Liver (tissue), 9 donors: ENCODE measurements around the gene NCK2. TPM values are rescaled to one million over a fixed set of nuclear protein-coding genes. Genes with fewer than 3 reads are reported as not detected.

Source experiments
- DNase-seq: peaks from one replicate; pipeline ENCODE4 v3.0.0-alpha.2; 2017; ENCODE audit warnings: low spot score
- H3K27ac ChIP-seq, 2 donors: one replicate each; pipeline ENCODE4 v1.7.0; 2013; ENCODE audit warnings: inconsistent platforms in 2 of 2, low read length in 2 of 2, control low read depth in 1 of 2, low read depth in 1 of 2, mild to moderate bottlenecking in 1 of 2
- H3K27me3 ChIP-seq, 4 donors: one replicate each; pipeline versions ENCODE4 v1.6.1 to v1.7.0; 2013; ENCODE audit warnings: low read length in 3 of 4, inconsistent platforms in 1 of 4, mild to moderate bottlenecking in 1 of 4, moderate library complexity in 1 of 4; ENCODE audit not compliant: control insufficient read depth in 4 of 4, insufficient read depth in 4 of 4
- H3K36me3 ChIP-seq, 4 donors: one replicate each; pipeline versions ENCODE4 v1.6.1 to v1.7.0; 2013; ENCODE audit warnings: low read length in 3 of 4, mild to moderate bottlenecking in 3 of 4, low read depth in 1 of 4, moderate library complexity in 1 of 4; ENCODE audit not compliant: control insufficient read depth in 4 of 4, insufficient read depth in 3 of 4
- H3K4me1 ChIP-seq, 4 donors: one replicate each; pipeline versions ENCODE4 v1.6.1 to v1.7.0; 2013; ENCODE audit warnings: low read length in 3 of 4, mild to moderate bottlenecking in 3 of 4, moderate library complexity in 1 of 4; ENCODE audit not compliant: control insufficient read depth in 4 of 4, insufficient read depth in 4 of 4
- H3K4me3 ChIP-seq, 3 donors: one replicate each; pipeline versions ENCODE4 v1.6.1 to v1.7.0; 2013; ENCODE audit warnings: low read length in 3 of 3, control low read depth in 1 of 3, low read depth in 1 of 3, mild to moderate bottlenecking in 1 of 3
- H3K9ac ChIP-seq, 2 donors: one replicate each; pipeline ENCODE4 v1.7.0; 2013; ENCODE audit warnings: low read length in 2 of 2, mild to moderate bottlenecking in 2 of 2, moderate library complexity in 2 of 2, control low read depth in 1 of 2, low read depth in 1 of 2
- H3K9me3 ChIP-seq, 4 donors: one replicate each; pipeline versions ENCODE4 v1.6.1 to v1.7.0; 2013; ENCODE audit warnings: low read length in 3 of 4; ENCODE audit not compliant: control insufficient read depth in 4 of 4
- EGR1 ChIP-seq, 2 donors: IDR thresholded peaks; 2 replicates each; pipeline ENCODE4 v1.6.1; 2016 to 2018; ENCODE audit warnings: antibody characterized with exemption in 2 of 2, low read depth in 2 of 2
- FOXA1 ChIP-seq: IDR thresholded peaks from 2 replicates; pipeline ENCODE4 v1.6.1; 2016; ENCODE audit warnings: antibody characterized with exemption
- FOXA2 ChIP-seq: IDR thresholded peaks from 2 replicates; pipeline ENCODE4 v1.6.1; 2016; ENCODE audit warnings: antibody characterized with exemption
- GABPA ChIP-seq, 2 donors: IDR thresholded peaks in 1 of 2; conservative IDR thresholded peaks in 1 of 2; 2 replicates each; pipeline ENCODE4 v1.6.1; 2016; ENCODE audit warnings: antibody characterized with exemption in 2 of 2, mild to moderate bottlenecking in 1 of 2, moderate library complexity in 1 of 2
- HNF4A ChIP-seq, 2 donors: conservative IDR thresholded peaks; 2 replicates each; pipeline ENCODE4 v1.6.1; 2016; ENCODE audit warnings: antibody characterized with exemption in 2 of 2, mild to moderate bottlenecking in 2 of 2
- HNF4G ChIP-seq: IDR thresholded peaks from 2 replicates; pipeline ENCODE4 v1.6.1; 2016; ENCODE audit warnings: antibody characterized with exemption
- JUND ChIP-seq, 2 donors: IDR thresholded peaks; 2 replicates each; pipeline ENCODE4 v1.6.1; 2016; ENCODE audit warnings: antibody characterized with exemption in 2 of 2
- NR2F2 ChIP-seq: IDR thresholded peaks from 2 replicates; pipeline ENCODE4 v1.6.1; 2016; ENCODE audit warnings: antibody characterized with exemption
- RAD21 ChIP-seq, 2 donors: IDR thresholded peaks; 2 replicates each; pipeline ENCODE4 v1.6.1; 2016; ENCODE audit warnings: antibody characterized with exemption in 2 of 2, mild to moderate bottlenecking in 2 of 2
- RXRA ChIP-seq, 2 donors: IDR thresholded peaks; 2 replicates each; pipeline ENCODE4 v1.6.1; 2017 to 2018; ENCODE audit warnings: antibody characterized with exemption in 2 of 2, mild to moderate bottlenecking in 1 of 2
- SP1 ChIP-seq: IDR thresholded peaks from 2 replicates; pipeline ENCODE4 v1.6.1; 2018; ENCODE audit warnings: antibody characterized with exemption, mild to moderate bottlenecking
- TAF1 ChIP-seq: conservative IDR thresholded peaks from 2 replicates; pipeline ENCODE4 v1.6.1; 2016; ENCODE audit warnings: antibody characterized with exemption, mild to moderate bottlenecking
- YY1 ChIP-seq: IDR thresholded peaks from 2 replicates; pipeline ENCODE4 v1.6.1; 2016; ENCODE audit warnings: antibody characterized with exemption, mild to moderate bottlenecking
- WGBS: extraction: QIAGEN DNeasy Blood & Tissue Kit; methylation state at CpG from one replicate; pipeline ENCODE4 v1.1.7; 2013; 5-methylcytosine and 5-hydroxymethylcytosine counted together
- polyA plus RNA-seq, 2 donors: library from polyadenylated mRNA; stranded (reverse) in 1 of 2; unstranded in 1 of 2; fragments of 200-250 nt in 1 of 2; fragments of >200 nt in 1 of 2; fragmentation: Nextera tagmentation in 1 of 2; extraction: Ambion mirVana in 1 of 2; gene quantifications; one replicate each; pipeline versions ENCODE4 v1.2.1 to v1.2.3, GENCODE V29; 2013 to 2015
- total RNA-seq, 2 donors: library from RNA; depleted of rRNA; stranded (reverse); fragments of >200 nt; gene quantifications; one replicate each; pipeline ENCODE4 v1.2.3, GENCODE V29; 2014
- TF ChIP-seq, protein P1 (sequence below): IDR thresholded peaks from 2 replicates; pipeline ENCODE4 v1.6.1; 2016; ENCODE audit warnings: antibody characterized with exemption
- TF ChIP-seq, protein P2 (sequence below): IDR thresholded peaks from 2 replicates; pipeline ENCODE4 v1.6.1; 2016; ENCODE audit warnings: antibody characterized with exemption, mild to moderate bottlenecking
- TF ChIP-seq, protein P3 (sequence below): IDR thresholded peaks from 2 replicates; pipeline ENCODE4 v1.6.1; 2016; ENCODE audit warnings: antibody characterized with exemption
- TF ChIP-seq, protein P4 (sequence below): IDR thresholded peaks from 2 replicates; pipeline ENCODE4 v1.6.1; 2016; ENCODE audit warnings: antibody characterized with exemption
- TF ChIP-seq, protein P5 (sequence below): fragments of 150-350 bp; IDR thresholded peaks from 2 replicates; pipeline ENCODE4 v1.5.1; 2017; ENCODE audit warnings: improper control_type of control experiment, low read depth, low read length; ENCODE audit not compliant: missing input control
- donor health status: healthy.
- donor health status: healthy.
- donor health status: healthy.
- donor health status: healthy.
- donor health status: healthy.

NCK2 gene
- total and polyA plus RNA-seq, 4 donors, result 3.4 to 15.0 (median 10.7) TPM

DNA sequence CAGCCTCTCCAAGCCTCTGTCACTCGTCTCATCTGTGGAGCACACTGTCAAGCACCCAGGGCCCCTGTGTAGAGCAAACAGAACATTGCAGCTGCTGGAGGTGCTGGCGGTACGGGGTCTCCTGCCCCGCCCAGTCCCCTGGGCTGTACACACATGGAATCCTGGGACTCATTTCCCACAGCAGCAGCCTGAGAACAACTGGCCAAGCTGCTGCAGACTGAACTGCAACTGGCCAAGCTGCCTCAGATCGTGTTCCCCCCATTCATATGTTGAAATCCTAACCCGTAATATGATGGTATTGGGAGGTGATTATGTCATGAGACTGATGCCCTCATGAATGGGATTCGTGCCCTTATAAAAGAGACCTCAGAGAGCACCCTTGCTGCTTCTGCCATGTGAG, 130.5 kb downstream of the NCK2 start:
- TF ChIP-seq YY1 (no peak), EGR1 (IDR thresholded peaks at IDR 0.05; ENCODE audit: low read depth in 2 of 2) (no peak), GABPA (IDR thresholded peaks at IDR 0.05 in 1 of 2, conservative IDR thresholded peaks at IDR 0.05 in 1 of 2) (no peak), RXRA (IDR thresholded peaks at IDR 0.05) (no peak), NR2F2 (no peak), RAD21 (IDR thresholded peaks at IDR 0.05) (no peak), SP1 (no peak), JUND (IDR thresholded peaks at IDR 0.05) (no peak), FOXA2 (no peak), TAF1 (no peak), HNF4A (conservative IDR thresholded peaks at IDR 0.05) (no peak)
- TF ChIP-seq, protein P1, sequence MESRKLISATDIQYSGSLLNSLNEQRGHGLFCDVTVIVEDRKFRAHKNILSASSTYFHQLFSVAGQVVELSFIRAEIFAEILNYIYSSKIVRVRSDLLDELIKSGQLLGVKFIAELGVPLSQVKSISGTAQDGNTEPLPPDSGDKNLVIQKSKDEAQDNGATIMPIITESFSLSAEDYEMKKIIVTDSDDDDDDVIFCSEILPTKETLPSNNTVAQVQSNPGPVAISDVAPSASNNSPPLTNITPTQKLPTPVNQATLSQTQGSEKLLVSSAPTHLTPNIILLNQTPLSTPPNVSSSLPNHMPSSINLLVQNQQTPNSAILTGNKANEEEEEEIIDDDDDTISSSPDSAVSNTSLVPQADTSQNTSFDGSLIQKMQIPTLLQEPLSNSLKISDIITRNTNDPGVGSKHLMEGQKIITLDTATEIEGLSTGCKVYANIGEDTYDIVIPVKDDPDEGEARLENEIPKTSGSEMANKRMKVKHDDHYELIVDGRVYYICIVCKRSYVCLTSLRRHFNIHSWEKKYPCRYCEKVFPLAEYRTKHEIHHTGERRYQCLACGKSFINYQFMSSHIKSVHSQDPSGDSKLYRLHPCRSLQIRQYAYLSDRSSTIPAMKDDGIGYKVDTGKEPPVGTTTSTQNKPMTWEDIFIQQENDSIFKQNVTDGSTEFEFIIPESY, result no peak
- TF ChIP-seq, protein P2, sequence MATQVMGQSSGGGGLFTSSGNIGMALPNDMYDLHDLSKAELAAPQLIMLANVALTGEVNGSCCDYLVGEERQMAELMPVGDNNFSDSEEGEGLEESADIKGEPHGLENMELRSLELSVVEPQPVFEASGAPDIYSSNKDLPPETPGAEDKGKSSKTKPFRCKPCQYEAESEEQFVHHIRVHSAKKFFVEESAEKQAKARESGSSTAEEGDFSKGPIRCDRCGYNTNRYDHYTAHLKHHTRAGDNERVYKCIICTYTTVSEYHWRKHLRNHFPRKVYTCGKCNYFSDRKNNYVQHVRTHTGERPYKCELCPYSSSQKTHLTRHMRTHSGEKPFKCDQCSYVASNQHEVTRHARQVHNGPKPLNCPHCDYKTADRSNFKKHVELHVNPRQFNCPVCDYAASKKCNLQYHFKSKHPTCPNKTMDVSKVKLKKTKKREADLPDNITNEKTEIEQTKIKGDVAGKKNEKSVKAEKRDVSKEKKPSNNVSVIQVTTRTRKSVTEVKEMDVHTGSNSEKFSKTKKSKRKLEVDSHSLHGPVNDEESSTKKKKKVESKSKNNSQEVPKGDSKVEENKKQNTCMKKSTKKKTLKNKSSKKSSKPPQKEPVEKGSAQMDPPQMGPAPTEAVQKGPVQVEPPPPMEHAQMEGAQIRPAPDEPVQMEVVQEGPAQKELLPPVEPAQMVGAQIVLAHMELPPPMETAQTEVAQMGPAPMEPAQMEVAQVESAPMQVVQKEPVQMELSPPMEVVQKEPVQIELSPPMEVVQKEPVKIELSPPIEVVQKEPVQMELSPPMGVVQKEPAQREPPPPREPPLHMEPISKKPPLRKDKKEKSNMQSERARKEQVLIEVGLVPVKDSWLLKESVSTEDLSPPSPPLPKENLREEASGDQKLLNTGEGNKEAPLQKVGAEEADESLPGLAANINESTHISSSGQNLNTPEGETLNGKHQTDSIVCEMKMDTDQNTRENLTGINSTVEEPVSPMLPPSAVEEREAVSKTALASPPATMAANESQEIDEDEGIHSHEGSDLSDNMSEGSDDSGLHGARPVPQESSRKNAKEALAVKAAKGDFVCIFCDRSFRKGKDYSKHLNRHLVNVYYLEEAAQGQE, result no peak
- TF ChIP-seq, protein P3, sequence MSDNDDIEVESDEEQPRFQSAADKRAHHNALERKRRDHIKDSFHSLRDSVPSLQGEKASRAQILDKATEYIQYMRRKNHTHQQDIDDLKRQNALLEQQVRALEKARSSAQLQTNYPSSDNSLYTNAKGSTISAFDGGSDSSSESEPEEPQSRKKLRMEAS, result no peak
- TF ChIP-seq, protein P4, sequence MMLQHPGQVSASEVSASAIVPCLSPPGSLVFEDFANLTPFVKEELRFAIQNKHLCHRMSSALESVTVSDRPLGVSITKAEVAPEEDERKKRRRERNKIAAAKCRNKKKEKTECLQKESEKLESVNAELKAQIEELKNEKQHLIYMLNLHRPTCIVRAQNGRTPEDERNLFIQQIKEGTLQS, result no peak
- peaks cover 8 to 33% (median 27%) of the 10 kb centered on the region in 4 donors for H3K4me1 ChIP-seq
- no peak overlapping the region for H3K9ac ChIP-seq
- WGBS, result 93% methylated on average over 7 of the region's 7 CpGs
- peaks cover 0 to 11% (median 1%) of the 10 kb centered on the region in 4 donors for H3K9me3 ChIP-seq
- no peak overlapping the region for H3K4me3 ChIP-seq
- no peaks in the 10 kb centered on the region for H3K36me3 ChIP-seq
- no peaks in the 10 kb centered on the region for H3K27me3 ChIP-seq
- no peak overlapping the region for H3K27ac ChIP-seq
- DNase-seq, result no peak

DNA sequence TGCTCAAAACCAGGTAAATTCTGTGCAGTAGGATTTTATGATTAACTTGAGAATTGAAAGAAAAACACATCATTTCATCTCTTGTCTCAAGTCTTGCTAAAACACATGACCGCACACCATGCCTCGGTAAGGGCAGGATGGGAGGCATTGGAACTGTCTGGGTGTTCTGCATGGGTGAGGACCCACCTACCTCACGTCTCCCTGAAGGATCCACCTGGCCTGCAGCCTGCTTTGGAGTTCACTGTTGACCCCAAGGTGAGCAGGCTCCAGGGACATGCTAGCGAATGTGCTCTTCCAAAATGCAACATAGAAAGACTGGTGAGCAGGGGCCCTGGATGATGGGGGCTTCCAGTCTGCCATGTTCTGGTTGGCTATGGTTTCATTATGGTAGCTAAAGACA, 131.5 kb downstream of the NCK2 start:
- Histone ChIP-seq H3K36me3 (no peaks in the 10 kb centered on the region), H3K27me3 (no peaks in the 10 kb centered on the region), H3K4me1 (peaks cover 8 to 33% (median 27%) of the 10 kb centered on the region in 4 donors), H3K9me3 (peaks cover 0 to 13% (median 1%) of the 10 kb centered on the region in 4 donors), H3K4me3 (no peak overlapping the region), H3K9ac (no peak overlapping the region), H3K27ac (no peak overlapping the region)
- DNase-seq, result no peak
- 97% methylated on average over 4 of the region's 4 CpGs for WGBS
- no peak for TF ChIP-seq HNF4G
- no peak for TF ChIP-seq RAD21 (IDR thresholded peaks at IDR 0.05)
- TF ChIP-seq RXRA (IDR thresholded peaks at IDR 0.05), result no peak
- no peak for TF ChIP-seq SP1
- TF ChIP-seq, protein P1, result no peak
- TF ChIP-seq FOXA2, result no peak
- TF ChIP-seq, protein P5, sequence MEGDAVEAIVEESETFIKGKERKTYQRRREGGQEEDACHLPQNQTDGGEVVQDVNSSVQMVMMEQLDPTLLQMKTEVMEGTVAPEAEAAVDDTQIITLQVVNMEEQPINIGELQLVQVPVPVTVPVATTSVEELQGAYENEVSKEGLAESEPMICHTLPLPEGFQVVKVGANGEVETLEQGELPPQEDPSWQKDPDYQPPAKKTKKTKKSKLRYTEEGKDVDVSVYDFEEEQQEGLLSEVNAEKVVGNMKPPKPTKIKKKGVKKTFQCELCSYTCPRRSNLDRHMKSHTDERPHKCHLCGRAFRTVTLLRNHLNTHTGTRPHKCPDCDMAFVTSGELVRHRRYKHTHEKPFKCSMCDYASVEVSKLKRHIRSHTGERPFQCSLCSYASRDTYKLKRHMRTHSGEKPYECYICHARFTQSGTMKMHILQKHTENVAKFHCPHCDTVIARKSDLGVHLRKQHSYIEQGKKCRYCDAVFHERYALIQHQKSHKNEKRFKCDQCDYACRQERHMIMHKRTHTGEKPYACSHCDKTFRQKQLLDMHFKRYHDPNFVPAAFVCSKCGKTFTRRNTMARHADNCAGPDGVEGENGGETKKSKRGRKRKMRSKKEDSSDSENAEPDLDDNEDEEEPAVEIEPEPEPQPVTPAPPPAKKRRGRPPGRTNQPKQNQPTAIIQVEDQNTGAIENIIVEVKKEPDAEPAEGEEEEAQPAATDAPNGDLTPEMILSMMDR, result no peak
- TF ChIP-seq FOXA1, result no peak
- no peak for TF ChIP-seq NR2F2
- TF ChIP-seq, protein P4, result no peak
- TF ChIP-seq, protein P2, result no peak
- no peak for TF ChIP-seq EGR1 (IDR thresholded peaks at IDR 0.05; ENCODE audit: low read depth in 2 of 2)
- TF ChIP-seq GABPA (IDR thresholded peaks at IDR 0.05 in 1 of 2, conservative IDR thresholded peaks at IDR 0.05 in 1 of 2), result no peak
- TF ChIP-seq TAF1, result no peak
